GM12873 (cell line): Measurements from ENCODE around the gene CD8A.
A peak's percentile ranks its signal among the peaks of the same experiment; 100 is the strongest.

Source experiments
- TF ChIP-seq, protein P1 (sequence below): IDR thresholded peaks from 2 replicates; pipeline ENCODE4 v1.5.1; 2012; ENCODE audit warnings: low read depth, mild to moderate bottlenecking, moderate library complexity, low read length, control low read depth; ENCODE audit not compliant: insufficient read depth; ENCODE audit errors: missing control alignments

Gene CD8A

DNA sequence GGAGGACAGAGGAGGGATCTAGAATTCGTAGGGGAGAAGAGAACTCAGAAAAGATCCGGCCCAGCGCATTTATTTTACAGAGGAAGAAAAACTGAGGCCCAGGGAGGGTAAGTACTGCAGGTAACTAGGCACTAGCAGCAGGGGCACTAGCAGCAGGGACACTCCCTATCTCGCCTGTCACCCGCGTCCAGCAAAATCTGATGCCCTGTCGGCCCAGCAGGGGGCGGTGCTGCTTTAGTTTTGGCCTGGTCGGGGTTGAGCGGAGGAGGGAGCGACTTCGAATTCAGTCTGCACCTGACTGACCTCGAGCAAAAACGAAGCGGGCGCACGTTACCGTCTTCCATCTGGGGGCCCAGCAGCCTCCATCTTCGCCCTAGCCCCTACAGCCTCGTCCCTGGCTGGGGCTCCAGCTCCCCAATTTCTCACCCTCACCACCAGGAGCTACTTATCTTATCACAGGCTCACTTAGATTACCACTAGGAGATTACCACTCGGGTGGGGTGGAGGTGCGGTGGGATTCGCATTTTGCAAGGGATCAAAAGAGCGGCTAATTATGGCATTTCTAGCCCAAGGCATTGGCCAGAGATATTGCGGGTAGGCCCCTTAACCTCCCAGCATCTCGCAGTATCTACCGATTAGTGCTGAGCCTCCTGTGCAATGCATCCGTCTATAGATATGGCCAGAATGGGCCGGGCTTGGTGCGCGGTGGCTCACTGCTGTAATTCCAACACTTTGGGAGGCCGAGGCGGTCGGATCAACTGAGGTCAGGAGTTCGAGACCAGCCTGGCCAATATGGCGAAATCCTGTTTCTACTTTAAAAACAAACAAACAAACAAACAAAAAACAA is 17.8 kb upstream of the CD8A start:
- TF ChIP-seq, protein P1, sequence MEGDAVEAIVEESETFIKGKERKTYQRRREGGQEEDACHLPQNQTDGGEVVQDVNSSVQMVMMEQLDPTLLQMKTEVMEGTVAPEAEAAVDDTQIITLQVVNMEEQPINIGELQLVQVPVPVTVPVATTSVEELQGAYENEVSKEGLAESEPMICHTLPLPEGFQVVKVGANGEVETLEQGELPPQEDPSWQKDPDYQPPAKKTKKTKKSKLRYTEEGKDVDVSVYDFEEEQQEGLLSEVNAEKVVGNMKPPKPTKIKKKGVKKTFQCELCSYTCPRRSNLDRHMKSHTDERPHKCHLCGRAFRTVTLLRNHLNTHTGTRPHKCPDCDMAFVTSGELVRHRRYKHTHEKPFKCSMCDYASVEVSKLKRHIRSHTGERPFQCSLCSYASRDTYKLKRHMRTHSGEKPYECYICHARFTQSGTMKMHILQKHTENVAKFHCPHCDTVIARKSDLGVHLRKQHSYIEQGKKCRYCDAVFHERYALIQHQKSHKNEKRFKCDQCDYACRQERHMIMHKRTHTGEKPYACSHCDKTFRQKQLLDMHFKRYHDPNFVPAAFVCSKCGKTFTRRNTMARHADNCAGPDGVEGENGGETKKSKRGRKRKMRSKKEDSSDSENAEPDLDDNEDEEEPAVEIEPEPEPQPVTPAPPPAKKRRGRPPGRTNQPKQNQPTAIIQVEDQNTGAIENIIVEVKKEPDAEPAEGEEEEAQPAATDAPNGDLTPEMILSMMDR: peak; percentile 93

DNA sequence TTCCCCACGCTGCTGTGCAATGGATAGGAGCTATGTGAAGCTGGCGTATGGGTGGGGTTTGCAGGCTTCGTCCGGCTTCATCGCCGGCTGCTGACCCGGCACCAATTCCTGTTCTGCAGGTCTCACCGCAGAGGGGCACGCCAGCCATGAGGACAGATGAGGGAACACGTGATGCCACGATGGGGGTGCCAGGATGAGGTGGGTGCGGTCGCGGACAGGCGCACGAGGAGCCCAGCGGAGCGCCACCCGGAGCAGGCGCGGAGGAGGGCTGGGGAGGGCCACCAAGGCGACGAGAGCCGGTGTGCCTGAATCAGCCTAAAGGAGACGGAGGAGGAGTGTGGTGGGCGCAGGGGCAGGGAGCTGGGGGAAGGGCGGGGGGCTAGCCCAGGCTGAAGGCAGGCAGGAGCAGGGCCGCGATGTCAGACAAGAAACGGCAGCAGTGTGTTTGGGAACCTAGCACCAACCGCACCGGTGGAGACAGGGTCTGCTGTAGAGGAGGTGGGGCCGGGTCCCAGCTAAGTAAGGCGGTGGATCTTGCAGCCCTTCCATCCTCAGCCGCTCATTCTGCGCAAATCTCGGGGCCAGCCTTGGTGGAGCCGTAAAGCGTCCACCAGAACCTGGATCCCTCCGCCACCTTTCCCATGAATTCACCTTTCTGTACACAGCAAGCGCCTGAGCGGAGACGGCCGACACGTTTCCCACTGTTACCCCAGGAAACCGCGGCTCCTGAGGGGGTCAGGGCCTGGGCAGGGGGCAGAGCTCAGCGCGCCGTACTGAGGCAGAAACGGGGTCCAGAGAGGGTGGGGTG is 17.0 kb upstream of the CD8A start:
- TF ChIP-seq, protein P1: no peak

DNA sequence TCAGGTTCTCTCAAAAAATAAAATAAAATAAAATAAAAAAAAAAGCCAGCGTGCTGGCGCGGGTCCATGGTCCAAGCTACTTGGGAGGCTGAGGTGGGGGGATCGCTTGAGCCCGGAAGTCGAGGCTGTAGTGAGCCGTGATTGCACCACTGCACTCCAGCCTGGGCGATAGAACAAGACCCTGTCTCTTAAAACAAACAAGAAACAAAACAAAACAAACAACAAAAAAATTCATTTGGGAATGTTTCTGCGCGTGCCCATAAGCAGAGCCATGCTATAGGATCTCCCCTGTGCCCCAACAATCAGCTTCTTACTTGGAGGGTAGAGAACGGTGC is 16.4 kb upstream of the CD8A start:
- TF ChIP-seq, protein P1: no peak

DNA sequence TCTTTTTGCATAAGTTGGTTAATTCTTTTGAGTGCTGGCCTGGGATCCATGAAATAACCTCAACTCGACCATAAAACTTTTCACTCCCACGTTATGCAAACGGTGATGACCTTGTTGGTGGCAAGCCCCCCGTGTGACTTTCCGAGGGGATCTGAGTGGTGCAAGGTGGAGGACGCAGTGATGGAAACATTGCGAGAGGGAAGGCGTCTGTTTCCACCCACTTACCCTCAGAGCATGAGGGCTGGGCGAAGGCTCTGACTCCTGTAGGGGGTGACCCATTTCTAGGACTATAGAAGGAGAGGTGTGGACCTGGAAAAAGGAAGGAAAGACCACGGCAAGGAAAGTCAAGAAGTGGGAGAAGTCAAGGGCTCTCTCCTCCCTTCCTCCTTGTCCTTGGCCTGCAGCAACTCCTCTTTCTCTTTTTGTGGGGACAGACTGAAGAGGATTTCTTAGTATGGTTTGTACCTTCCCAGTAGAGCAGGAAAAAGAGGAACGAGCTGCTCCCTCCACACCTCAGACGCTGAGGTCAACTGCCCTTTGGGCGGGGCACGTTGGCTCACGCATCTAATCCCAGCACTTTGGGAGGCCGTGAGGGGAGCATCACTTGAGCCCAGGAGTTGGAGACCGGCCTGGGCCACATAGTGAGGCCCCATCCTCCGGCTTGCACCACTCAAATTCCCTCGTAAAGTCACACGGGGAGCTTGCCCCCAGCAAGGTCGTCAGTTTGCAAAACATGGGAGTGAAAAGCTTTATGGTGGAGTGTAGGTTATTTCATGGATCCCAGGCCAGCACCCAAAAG is 15.5 kb upstream of the CD8A start:
- TF ChIP-seq, protein P1: no peak

DNA sequence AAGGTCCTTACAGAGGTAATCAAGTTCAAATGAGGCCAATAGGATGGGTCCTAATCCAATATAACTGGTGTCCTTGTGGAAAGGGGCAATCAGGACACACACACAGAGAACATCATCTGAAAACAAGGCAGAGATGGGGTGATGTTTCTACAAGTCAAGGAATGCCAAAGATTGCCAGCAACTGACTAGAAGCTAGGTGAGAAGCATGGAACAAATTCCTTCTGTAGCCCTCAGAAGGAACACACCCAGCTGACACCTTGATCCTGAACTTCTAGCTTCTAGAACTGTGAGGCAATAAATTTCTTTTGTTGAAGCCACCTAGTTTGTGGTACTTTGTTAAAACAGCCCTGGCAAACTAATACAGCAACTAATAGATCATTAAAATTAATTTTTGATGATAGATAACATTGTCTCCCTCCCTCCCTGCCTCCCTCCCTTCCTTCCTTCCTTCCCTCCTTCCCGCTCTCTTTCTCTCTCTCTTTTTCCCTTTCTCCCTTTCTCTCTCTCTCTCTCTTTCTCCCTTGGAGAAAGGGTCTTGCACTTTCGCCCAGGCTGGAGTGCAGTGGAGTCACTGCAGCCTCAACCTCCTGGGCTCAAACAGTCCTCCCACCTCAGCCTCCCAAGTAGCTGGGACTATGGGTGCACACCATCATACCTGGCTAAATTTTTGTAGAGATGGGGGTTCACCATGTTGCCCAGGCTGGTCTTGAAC is 10.3 kb upstream of the CD8A start:
- TF ChIP-seq, protein P1: no peak

DNA sequence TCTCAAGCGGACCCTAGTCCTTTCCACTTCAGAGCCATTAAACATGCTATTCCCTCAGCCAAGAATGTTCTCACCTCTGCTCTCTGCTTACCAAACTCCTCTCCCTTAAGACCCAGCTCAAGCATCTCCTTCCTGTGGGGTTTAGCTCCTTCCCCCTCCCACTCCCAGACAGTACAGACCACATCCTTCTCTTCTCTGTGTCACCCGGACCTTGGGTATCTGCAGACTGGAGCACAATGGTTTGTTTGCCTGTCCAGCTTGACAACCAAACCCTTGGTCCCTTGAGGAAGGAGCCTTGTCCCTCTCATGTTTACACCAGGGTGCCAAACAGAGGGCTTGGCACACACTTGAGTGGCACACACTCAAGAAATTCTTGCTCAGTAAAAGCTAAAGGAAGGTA is 4.1 kb upstream of the CD8A start:
- TF ChIP-seq, protein P1: no peak
